A549 (cell line): ENCODE results near the gene OLIG2. TPM values are rescaled to one million over a fixed set of nuclear protein-coding genes. Genes with fewer than 3 reads are reported as not detected.

ENCODE experiments used
- ATAC-seq, 2 experiments: fragments of 200-7000 bp in 1 of 2; fragments of >200 bp in 1 of 2; cut with Nextera tagmentation in 1 of 2; cut with Tn5 transposase in 1 of 2; 3 replicates each; pipeline versions ENCODE4 v1.8.0 to v1.9.1; 2018 to 2020; ENCODE audit warnings: mild to moderate bottlenecking in 1 of 2, moderate library complexity in 1 of 2
- CTCF ChIA-PET: fragments of 300-600 bp; sonication (Branson Sonifier 250); formaldehyde crosslinking; extraction: SDS; loops from one replicate; lab custom pipeline; 2021; ENCODE audit warnings: antibody characterized with exemption, inconsistent platforms; lab: Yijun Ruan, JAX
- POLR2A ChIA-PET: fragments of 350-600 bp; formaldehyde crosslinking; extraction: SDS; loops from one replicate; lab custom pipeline; 2021; ENCODE audit warnings: antibody characterized with exemption, inconsistent platforms; lab: Yijun Ruan, JAX
- DNase-seq, 2 experiments: peaks; one replicate each; pipeline versions ENCODE4 v3.0.0 to v3.0.0-alpha.2; 2011 to 2016; ENCODE audit warnings: low read depth in 1 of 2, low spot score in 1 of 2
- FAIRE-seq: peaks from 2 replicates; lab custom pipeline; 2011; peaks lifted over from hg19 to GRCh38; lab: Jason Lieb, UNC
- H3K27ac ChIP-seq, 2 experiments: fragments of >200 bp; sonication (Bioruptor Twin); formaldehyde crosslinking; 3 replicates each; pipeline ENCODE4 v1.5.1; 2016 to 2017
- H3K4me1 ChIP-seq: fragments of >200 bp; sonication (Bioruptor Twin); formaldehyde crosslinking; 3 replicates; pipeline ENCODE4 v1.6.1; 2016
- H3K4me2 ChIP-seq: fragments of >200 bp; sonication (Bioruptor Twin); formaldehyde crosslinking; 3 replicates; pipeline ENCODE4 v1.6.1; 2016
- H3K4me3 ChIP-seq: fragments of >200 bp; sonication (Bioruptor Twin); formaldehyde crosslinking; 3 replicates; pipeline ENCODE4 v1.5.1; 2016
- H3K9me3 ChIP-seq: fragments of >200 bp; sonication (Bioruptor Twin); formaldehyde crosslinking; 3 replicates; pipeline ENCODE4 v1.6.1; 2016
- BHLHE40 ChIP-seq: IDR thresholded peaks from 2 replicates; pipeline ENCODE4 v1.6.1; 2012; ENCODE audit warnings: low read depth, low read length, inconsistent platforms
- CBX8 ChIP-seq: fragments of 200-600 bp; sonication (generic); IDR thresholded peaks from 2 replicates; pipeline ENCODE4 v1.6.1; 2016
- CEBPB ChIP-seq, 2 experiments: fragments of >200 bp in 1 of 2; sonication (Bioruptor Twin) in 1 of 2; formaldehyde crosslinking in 1 of 2; IDR thresholded peaks; 2 replicates each; pipeline ENCODE4 v1.6.1; 2012 to 2016
- CHD2 ChIP-seq: fragments of 150-350 bp; IDR thresholded peaks from 2 replicates; pipeline ENCODE4 v1.6.1; 2014; ENCODE audit warnings: low read length; ENCODE audit not compliant: partially characterized antibody
- CHD4 ChIP-seq: fragments of 200-600 bp; sonication (generic); IDR thresholded peaks from 2 replicates; pipeline ENCODE4 v1.6.1; 2016; ENCODE audit warnings: antibody characterized with exemption, mild to moderate bottlenecking, borderline replicate concordance
- FOSB ChIP-seq: fragments of 250-450 bp; sonication (Bioruptor Pico); IDR thresholded peaks from 2 replicates; pipeline ENCODE4 v1.5.0; 2020; ENCODE audit warnings: mild to moderate bottlenecking, moderate library complexity
- FOXS1 ChIP-seq: fragments of 250-450 bp; sonication (Bioruptor Pico); IDR thresholded peaks from 2 replicates; pipeline ENCODE4 v1.5.0; 2020; ENCODE audit warnings: mild to moderate bottlenecking, moderate library complexity
- GATA3 ChIP-seq: IDR thresholded peaks from 2 replicates; pipeline ENCODE4 v1.6.1; 2012; ENCODE audit warnings: borderline replicate concordance
- HDAC2 ChIP-seq: fragments of 200-600 bp; sonication (generic); IDR thresholded peaks from 2 replicates; pipeline ENCODE4 v1.6.1; 2016
- HEYL ChIP-seq: fragments of 250-450 bp; sonication (Bioruptor Pico); IDR thresholded peaks from 2 replicates; pipeline ENCODE4 v1.8.0; 2021; ENCODE audit warnings: mild to moderate bottlenecking, moderate library complexity
- JUN ChIP-seq, 2 experiments: fragments of >200 bp; sonication (Bioruptor Twin); formaldehyde crosslinking; IDR thresholded peaks; 2 replicates in 1 of 2; 3 replicates in 1 of 2; pipeline ENCODE4 v1.6.1; 2016 to 2017
- JUNB ChIP-seq: fragments of >200 bp; sonication (Bioruptor Twin); formaldehyde crosslinking; IDR thresholded peaks from 2 replicates; pipeline ENCODE4 v1.6.1; 2016
- MAFK ChIP-seq: fragments of 450-650 bp; IDR thresholded peaks from 2 replicates; pipeline ENCODE4 v1.6.1; 2014; ENCODE audit not compliant: partially characterized antibody
- POLR2A ChIP-seq: IDR thresholded peaks from 2 replicates; pipeline ENCODE4 v1.6.1; 2012; ENCODE audit warnings: mild to moderate bottlenecking, low read length
- POLR2AphosphoS2 ChIP-seq: conservative IDR thresholded peaks from 2 replicates; pipeline ENCODE4 v1.6.1; 2012; ENCODE audit warnings: low read length, improper control_type of control experiment, inconsistent platforms
- SREBF2 ChIP-seq: fragments of 450-650 bp; IDR thresholded peaks from 2 replicates; pipeline ENCODE4 v1.6.1; 2014; ENCODE audit warnings: mild to moderate bottlenecking, moderate library complexity
- TFCP2L1 ChIP-seq: fragments of 250-450 bp; sonication (Bioruptor Pico); IDR thresholded peaks from 2 replicates; pipeline ENCODE4 v1.5.0; 2021; ENCODE audit warnings: mild to moderate bottlenecking
- WGBS: methylation state at CpG from one replicate; pipeline ENCODE4 v1.1.6; 2017; ENCODE audit errors: missing lambda C conversion rate; 5-methylcytosine and 5-hydroxymethylcytosine counted together
- polyA plus RNA-seq, 4 experiments: library from polyadenylated mRNA; depleted of rRNA in 3 of 4; stranded (reverse); fragments of >200 nt; fragmentation: RNase III in 1 of 4; extraction: RNeasy Plus Mini Kit Qiagen cat#74134 plus additional on column Dnase treatment in 1 of 4; gene quantifications; 2 replicates in 3 of 4; 3 replicates in 1 of 4; pipeline ENCODE4 v1.2.3, GENCODE V29; 2011 to 2017
- TF ChIP-seq, protein P1 (sequence below): IDR thresholded peaks from 2 replicates; pipeline ENCODE4 v1.6.1; 2012
- TF ChIP-seq, protein P2 (sequence below): IDR thresholded peaks from 2 replicates; pipeline ENCODE4 v1.6.1; 2012; ENCODE audit warnings: low read depth, borderline replicate concordance
- TF ChIP-seq, protein P3 (sequence below): fragments of 250-450 bp; sonication (Bioruptor Pico); IDR thresholded peaks from 2 replicates; pipeline ENCODE4 v1.5.0; 2020; ENCODE audit warnings: low read depth, mild to moderate bottlenecking, moderate library complexity
- TF ChIP-seq, protein P4 (sequence below): fragments of 200-600 bp; sonication (generic); IDR thresholded peaks from 2 replicates; pipeline ENCODE4 v1.6.1; 2016; ENCODE audit warnings: antibody characterized with exemption, mild to moderate bottlenecking, moderate library complexity
- TF ChIP-seq, protein P5 (sequence below): fragments of 450-650 bp; IDR thresholded peaks from 2 replicates; pipeline ENCODE4 v1.6.1; 2014; ENCODE audit warnings: antibody characterized with exemption
- TF ChIP-seq, protein P6 (sequence below): fragments of 150-350 bp; IDR thresholded peaks from 2 replicates; pipeline ENCODE4 v1.6.1; 2014; ENCODE audit warnings: low read depth, mild to moderate bottlenecking, low read length
- TF ChIP-seq, protein P7 (sequence below): IDR thresholded peaks from 2 replicates; pipeline ENCODE4 v1.6.1; 2012
- TF ChIP-seq, protein P8 (sequence below): fragments of 250-450 bp; sonication (Bioruptor Pico); IDR thresholded peaks from 2 replicates; pipeline ENCODE4 v1.5.0; 2021; ENCODE audit warnings: mild to moderate bottlenecking, moderate library complexity, borderline replicate concordance

The OLIG2 gene
- polyA plus RNA-seq, 2 of the 4 experiments (the other 2 are of a cell fraction): not detected

DNA sequence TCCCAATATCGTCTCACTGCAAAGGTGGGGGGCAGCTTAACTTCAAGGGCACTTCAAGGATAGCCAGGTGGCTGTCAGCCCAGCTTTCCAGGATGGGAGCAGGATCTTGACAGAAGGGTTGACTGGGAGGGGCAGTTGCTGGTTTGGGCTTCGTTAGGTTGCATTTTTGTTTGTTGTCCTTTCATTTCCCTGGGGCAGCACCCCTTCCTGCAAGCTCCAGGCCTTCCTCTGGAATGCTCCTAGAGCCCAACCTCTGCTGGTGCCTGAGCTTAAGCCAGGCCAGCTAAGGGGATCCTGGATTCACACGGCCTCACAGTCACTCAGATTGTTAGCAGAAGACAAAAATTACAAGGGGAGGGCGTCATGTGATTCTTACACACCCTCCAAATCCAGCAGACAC, 4.1 kb upstream of the OLIG2 start:
- TF ChIP-seq, protein P1, sequence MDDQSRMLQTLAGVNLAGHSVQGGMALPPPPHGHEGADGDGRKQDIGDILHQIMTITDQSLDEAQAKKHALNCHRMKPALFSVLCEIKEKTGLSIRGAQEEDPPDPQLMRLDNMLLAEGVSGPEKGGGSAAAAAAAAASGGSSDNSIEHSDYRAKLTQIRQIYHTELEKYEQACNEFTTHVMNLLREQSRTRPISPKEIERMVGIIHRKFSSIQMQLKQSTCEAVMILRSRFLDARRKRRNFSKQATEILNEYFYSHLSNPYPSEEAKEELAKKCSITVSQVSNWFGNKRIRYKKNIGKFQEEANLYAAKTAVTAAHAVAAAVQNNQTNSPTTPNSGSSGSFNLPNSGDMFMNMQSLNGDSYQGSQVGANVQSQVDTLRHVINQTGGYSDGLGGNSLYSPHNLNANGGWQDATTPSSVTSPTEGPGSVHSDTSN: no peak
- TF ChIP-seq, protein P2, sequence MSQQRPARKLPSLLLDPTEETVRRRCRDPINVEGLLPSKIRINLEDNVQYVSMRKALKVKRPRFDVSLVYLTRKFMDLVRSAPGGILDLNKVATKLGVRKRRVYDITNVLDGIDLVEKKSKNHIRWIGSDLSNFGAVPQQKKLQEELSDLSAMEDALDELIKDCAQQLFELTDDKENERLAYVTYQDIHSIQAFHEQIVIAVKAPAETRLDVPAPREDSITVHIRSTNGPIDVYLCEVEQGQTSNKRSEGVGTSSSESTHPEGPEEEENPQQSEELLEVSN: no peak
- TF ChIP-seq, protein P3, sequence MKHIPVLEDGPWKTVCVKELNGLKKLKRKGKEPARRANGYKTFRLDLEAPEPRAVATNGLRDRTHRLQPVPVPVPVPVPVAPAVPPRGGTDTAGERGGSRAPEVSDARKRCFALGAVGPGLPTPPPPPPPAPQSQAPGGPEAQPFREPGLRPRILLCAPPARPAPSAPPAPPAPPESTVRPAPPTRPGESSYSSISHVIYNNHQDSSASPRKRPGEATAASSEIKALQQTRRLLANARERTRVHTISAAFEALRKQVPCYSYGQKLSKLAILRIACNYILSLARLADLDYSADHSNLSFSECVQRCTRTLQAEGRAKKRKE (CRISPR knock-in tag): no peak
- no peak for TF ChIP-seq POLR2AphosphoS2
- TF ChIP-seq FOSB: no peak
- no peak for TF ChIP-seq BHLHE40
- no peak for TF ChIP-seq MAFK
- TF ChIP-seq HDAC2: no peak
- no peak for TF ChIP-seq CHD2
- no peak for TF ChIP-seq FOXS1
- no peak for TF ChIP-seq JUN (IDR thresholded peaks at IDR 0.05)
- TF ChIP-seq SREBF2: no peak
- CTCF ChIA-PET: interaction anchor here (0.9 kb wide), 1 partner anchor 106 kb away, joined by 4 read pairs; no protein-coding TSS in a partner anchor

DNA sequence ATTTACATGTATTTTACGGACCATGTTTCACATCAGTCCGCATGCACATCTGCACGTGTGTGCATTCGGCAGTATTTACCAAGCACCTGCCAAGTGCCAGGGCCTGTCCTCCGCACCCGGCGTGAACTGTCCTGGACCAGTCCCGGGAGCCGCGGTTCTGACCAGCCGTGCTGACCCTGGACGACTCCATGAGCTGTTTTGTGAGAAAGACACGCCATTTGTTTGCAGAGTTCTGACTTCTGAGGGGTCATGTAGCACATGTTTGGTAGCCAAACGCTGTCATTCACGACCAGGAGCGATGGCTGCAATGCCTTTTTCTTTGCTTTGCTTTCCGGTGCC, 3.3 kb upstream of the OLIG2 start:
- DNase-seq (no peak), FAIRE-seq (no peak), ATAC-seq (no peak)
- no peak overlapping the region for H3K4me3 ChIP-seq
- H3K4me2 ChIP-seq: no peak overlapping the region
- H3K9me3 ChIP-seq: no peaks in the 10 kb centered on the region
- H3K27ac ChIP-seq: no peak overlapping the region
- ChIA-PET CTCF (no interaction called here), POLR2A (no interaction called here)
- H3K4me1 ChIP-seq: no peaks in the 10 kb centered on the region
- TF ChIP-seq CBX8 (no peak), FOSB (no peak), POLR2AphosphoS2 (no peak), TFCP2L1 (CRISPR knock-in tag) (no peak), JUNB (no peak), HEYL (no peak), CEBPB (IDR thresholded peaks at IDR 0.05) (no peak), FOXS1 (no peak), POLR2A (no peak), CHD4 (no peak), GATA3 (no peak)
- TF ChIP-seq, protein P4, sequence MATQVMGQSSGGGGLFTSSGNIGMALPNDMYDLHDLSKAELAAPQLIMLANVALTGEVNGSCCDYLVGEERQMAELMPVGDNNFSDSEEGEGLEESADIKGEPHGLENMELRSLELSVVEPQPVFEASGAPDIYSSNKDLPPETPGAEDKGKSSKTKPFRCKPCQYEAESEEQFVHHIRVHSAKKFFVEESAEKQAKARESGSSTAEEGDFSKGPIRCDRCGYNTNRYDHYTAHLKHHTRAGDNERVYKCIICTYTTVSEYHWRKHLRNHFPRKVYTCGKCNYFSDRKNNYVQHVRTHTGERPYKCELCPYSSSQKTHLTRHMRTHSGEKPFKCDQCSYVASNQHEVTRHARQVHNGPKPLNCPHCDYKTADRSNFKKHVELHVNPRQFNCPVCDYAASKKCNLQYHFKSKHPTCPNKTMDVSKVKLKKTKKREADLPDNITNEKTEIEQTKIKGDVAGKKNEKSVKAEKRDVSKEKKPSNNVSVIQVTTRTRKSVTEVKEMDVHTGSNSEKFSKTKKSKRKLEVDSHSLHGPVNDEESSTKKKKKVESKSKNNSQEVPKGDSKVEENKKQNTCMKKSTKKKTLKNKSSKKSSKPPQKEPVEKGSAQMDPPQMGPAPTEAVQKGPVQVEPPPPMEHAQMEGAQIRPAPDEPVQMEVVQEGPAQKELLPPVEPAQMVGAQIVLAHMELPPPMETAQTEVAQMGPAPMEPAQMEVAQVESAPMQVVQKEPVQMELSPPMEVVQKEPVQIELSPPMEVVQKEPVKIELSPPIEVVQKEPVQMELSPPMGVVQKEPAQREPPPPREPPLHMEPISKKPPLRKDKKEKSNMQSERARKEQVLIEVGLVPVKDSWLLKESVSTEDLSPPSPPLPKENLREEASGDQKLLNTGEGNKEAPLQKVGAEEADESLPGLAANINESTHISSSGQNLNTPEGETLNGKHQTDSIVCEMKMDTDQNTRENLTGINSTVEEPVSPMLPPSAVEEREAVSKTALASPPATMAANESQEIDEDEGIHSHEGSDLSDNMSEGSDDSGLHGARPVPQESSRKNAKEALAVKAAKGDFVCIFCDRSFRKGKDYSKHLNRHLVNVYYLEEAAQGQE: no peak
- TF ChIP-seq, protein P5, sequence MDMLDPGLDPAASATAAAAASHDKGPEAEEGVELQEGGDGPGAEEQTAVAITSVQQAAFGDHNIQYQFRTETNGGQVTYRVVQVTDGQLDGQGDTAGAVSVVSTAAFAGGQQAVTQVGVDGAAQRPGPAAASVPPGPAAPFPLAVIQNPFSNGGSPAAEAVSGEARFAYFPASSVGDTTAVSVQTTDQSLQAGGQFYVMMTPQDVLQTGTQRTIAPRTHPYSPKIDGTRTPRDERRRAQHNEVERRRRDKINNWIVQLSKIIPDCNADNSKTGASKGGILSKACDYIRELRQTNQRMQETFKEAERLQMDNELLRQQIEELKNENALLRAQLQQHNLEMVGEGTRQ: no peak
- TF ChIP-seq, protein P6, sequence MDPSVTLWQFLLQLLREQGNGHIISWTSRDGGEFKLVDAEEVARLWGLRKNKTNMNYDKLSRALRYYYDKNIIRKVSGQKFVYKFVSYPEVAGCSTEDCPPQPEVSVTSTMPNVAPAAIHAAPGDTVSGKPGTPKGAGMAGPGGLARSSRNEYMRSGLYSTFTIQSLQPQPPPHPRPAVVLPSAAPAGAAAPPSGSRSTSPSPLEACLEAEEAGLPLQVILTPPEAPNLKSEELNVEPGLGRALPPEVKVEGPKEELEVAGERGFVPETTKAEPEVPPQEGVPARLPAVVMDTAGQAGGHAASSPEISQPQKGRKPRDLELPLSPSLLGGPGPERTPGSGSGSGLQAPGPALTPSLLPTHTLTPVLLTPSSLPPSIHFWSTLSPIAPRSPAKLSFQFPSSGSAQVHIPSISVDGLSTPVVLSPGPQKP: no peak
- TF ChIP-seq, protein P7, sequence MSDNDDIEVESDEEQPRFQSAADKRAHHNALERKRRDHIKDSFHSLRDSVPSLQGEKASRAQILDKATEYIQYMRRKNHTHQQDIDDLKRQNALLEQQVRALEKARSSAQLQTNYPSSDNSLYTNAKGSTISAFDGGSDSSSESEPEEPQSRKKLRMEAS: no peak
- TF ChIP-seq, protein P8, sequence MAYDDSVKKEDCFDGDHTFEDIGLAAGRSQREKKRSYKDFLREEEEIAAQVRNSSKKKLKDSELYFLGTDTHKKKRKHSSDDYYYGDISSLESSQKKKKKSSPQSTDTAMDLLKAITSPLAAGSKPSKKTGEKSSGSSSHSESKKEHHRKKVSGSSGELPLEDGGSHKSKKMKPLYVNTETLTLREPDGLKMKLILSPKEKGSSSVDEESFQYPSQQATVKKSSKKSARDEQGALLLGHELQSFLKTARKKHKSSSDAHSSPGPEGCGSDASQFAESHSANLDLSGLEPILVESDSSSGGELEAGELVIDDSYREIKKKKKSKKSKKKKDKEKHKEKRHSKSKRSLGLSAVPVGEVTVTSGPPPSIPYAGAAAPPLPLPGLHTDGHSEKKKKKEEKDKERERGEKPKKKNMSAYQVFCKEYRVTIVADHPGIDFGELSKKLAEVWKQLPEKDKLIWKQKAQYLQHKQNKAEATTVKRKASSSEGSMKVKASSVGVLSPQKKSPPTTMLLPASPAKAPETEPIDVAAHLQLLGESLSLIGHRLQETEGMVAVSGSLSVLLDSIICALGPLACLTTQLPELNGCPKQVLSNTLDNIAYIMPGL (CRISPR knock-in tag): no peak
- TF ChIP-seq, all 56 proteins: peak for 0
- WGBS: 49% methylated on average over 13 of the region's 17 CpGs

More for the DNA sequence above, 4.1 kb upstream of the OLIG2 start:
- Histone ChIP-seq H3K4me1 (no peaks in the 10 kb centered on the region), H3K4me2 (no peak overlapping the region), H3K4me3 (no peak overlapping the region), H3K27ac (no peak overlapping the region), H3K9me3 (no peaks in the 10 kb centered on the region)
- ATAC-seq (no peak), FAIRE-seq (no peak), DNase-seq (no peak)
- 3% methylated on average over 4 of the region's 4 CpGs for WGBS
- POLR2A ChIA-PET: no interaction called here
